ENCODE results near the gene KLK14.

KLK14 gene

DNA sequence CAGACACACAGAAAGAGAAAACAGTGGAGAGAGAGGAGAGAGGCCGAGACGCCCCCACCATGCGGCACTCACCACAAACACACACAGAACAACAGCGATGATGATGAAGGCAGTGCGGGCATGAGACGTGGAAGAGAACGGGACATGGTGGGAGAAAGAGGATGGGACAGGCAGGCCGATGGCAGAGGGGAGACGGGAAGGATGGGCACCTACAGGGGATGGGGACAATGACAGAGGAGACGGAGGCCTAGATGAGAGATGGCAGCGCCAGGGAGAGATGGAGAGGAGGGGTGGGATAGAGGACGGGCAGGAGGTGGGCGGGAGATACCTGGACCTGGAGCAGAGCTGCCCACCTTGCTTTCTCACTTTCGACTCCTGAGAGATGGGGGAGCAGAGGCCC, 1.1 kb upstream of the KLK14 start:
- DNase-seq (ENCODE audit: low read depth, low spot score): no peak
- ChIA-PET CTCF (no interaction called here), POLR2A (no interaction called here)
- no peak for TF ChIP-seq CTCF (IDR thresholded peaks at IDR 0.05; ENCODE audit: insufficient read depth, low read length, missing control alignments)
- no peak overlapping the region for H3K4me3 ChIP-seq (ENCODE audit: low read depth, low read length)

DNA sequence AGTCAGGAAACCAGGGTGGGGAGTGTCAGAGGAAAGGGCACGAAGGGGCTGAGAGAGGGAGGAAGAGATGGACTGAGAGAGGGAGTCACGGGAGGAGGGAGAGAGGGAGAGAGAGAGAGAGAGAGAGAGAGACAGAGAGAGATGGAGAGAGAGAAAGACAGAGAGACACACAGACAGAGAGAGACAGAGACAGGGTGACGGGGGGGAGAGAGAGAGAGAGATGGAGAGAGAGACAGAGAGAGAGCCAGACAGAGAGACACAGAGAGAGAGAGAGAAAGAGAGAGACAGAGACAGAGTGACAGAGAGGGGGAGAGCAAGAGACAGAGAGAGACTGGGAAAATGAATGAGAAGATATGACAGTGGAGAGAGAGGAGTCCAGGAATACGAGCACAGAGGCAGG, 494 bp upstream of the KLK14 start:
- ChIA-PET POLR2A (no interaction called here), CTCF (no interaction called here)
- DNase-seq (ENCODE audit: low read depth, low spot score): no peak
- H3K4me3 ChIP-seq (ENCODE audit: low read depth, low read length): no peak overlapping the region
- TF ChIP-seq CTCF (IDR thresholded peaks at IDR 0.05; ENCODE audit: insufficient read depth, low read length, missing control alignments): no peak

DNA sequence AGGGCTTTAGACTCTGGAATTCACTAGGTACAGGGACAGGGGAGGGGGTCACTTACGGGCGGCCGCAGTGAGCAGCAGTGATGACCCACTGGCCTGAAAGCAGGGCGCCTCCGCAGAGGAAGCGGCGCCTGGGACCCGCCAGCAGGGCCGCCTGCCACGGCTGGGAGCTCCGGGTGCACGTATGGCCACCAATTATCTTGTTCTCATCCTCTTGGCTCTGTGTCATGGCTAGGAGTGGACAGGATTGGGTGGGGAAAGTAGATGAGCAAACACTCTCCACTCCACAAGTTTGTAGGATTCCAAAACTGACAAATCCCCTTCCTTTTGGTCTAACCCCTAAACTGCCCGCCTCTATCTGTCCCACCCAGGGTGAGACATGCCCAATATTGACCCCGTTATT, 1.2 kb downstream of the KLK14 start:
- no peak overlapping the region for H3K4me3 ChIP-seq (ENCODE audit: low read depth, low read length)
- POLR2A ChIA-PET: no interaction called here
- CTCF ChIA-PET: interaction anchor here (2.7 kb wide), 1 partner anchor 14 kb away, joined by 19 read pairs; no protein-coding TSS in a partner anchor
- no peak for DNase-seq (ENCODE audit: low read depth, low spot score)
- TF ChIP-seq CTCF (IDR thresholded peaks at IDR 0.05; ENCODE audit: insufficient read depth, low read length, missing control alignments): no peak

DNA sequence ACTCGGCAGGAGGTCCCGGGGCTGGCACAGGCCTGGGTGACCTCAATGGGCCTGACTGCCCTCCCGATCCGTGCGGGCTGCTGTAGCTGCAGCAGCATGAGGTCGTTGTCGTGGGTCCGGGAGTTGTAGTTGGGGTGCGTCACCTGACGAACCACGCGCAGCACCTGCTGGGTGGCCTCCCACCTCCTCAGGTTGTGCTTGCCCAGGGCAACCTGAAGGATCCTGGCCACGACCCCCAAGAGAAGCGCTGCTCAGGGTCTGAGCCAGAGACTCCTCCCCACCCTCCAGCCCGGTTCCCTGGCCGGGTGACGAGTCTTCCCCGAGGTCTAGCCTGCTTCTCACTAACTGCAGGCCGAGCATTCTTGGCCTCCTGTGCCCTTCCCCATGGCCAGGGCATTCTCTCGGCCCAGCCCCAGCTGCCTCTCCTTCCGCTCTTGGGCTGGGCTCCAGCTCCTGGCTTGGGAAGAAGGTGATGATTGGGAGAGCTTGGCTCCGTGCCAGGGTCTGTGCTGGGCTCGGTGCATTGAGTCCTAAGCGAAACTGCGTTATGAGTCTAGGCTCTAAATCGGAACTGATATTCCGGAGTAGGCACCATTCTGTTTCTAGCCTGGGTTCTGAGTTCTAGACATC, 3.1 kb downstream of the KLK14 start:
- no peak for DNase-seq (ENCODE audit: low read depth, low spot score)
- POLR2A ChIA-PET: no interaction called here
- CTCF ChIA-PET: interaction anchor here (2.7 kb wide), 1 partner anchor 16 kb away, joined by 19 read pairs; no protein-coding TSS in a partner anchor

GRCh38 chr19:51078731-51079130, 4.0 kb downstream of the KLK14 start:
- no peak for TF ChIP-seq CTCF (IDR thresholded peaks at IDR 0.05; ENCODE audit: insufficient read depth, low read length, missing control alignments)
- H3K4me3 ChIP-seq (ENCODE audit: low read depth, low read length): no peak overlapping the region
- CTCF ChIA-PET: no interaction called here
- DNase-seq (ENCODE audit: low read depth, low spot score): no peak
- POLR2A ChIA-PET: no interaction called here

More for the DNA sequence above, 3.1 kb downstream of the KLK14 start:
- no peak overlapping the region for H3K4me3 ChIP-seq (ENCODE audit: low read depth, low read length)
- TF ChIP-seq CTCF (IDR thresholded peaks at IDR 0.05; ENCODE audit: insufficient read depth, low read length, missing control alignments): no peak

DNA sequence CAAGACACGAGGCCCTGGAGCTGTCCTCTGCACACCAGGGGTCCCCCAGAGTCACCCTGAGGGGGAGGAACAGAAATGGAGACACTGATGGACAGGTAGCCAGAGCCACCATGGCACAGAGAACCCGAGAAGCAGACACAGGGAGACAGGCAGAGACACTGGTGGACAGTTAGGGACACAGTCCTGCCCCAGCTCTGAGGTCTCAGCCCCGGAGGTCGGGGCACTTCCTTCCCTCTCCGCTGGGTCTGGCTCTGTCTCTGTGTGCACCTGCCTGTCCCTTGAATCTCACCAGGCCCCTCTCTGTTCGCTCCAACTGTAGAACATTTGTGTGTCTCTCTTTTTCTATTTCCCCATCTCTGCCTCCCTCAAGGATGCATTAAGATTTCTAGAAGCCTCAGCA, 4.6 kb downstream of the KLK14 start:
- DNase-seq (ENCODE audit: low read depth, low spot score): no peak
- POLR2A ChIA-PET: no interaction called here
- CTCF ChIA-PET: no interaction called here

More for the DNA sequence above, 4.6 kb downstream of the KLK14 start:
- TF ChIP-seq CTCF (IDR thresholded peaks at IDR 0.05; ENCODE audit: insufficient read depth, low read length, missing control alignments): no peak
- no peak overlapping the region for H3K4me3 ChIP-seq (ENCODE audit: low read depth, low read length)

Measured in AG04449 (cell line).